Endodermal cell (in vitro differentiated cells): ENCODE data around the gene TRIM16. TPM values are rescaled to one million over a fixed set of nuclear protein-coding genes. Genes with fewer than 3 reads are reported as not detected.

ENCODE experiments used
- DNase-seq: peaks from one replicate; pipeline ENCODE4 v3.0.0-alpha.2; 2017
- H3K27ac ChIP-seq: 2 replicates; pipeline ENCODE4 v1.5.1; 2013; ENCODE audit warnings: mild to moderate bottlenecking, low read depth, low read length, moderate library complexity
- H3K27me3 ChIP-seq: 2 replicates; pipeline ENCODE4 v1.6.1; 2013; ENCODE audit warnings: mild to moderate bottlenecking, low read length, moderate library complexity; ENCODE audit not compliant: insufficient read depth, control insufficient read depth, poor library complexity, severe bottlenecking
- H3K36me3 ChIP-seq: 2 replicates; pipeline ENCODE4 v1.7.0; 2013; ENCODE audit warnings: mild to moderate bottlenecking, low read length, moderate library complexity; ENCODE audit not compliant: control insufficient read depth, insufficient read depth
- H3K4me1 ChIP-seq: one replicate; pipeline ENCODE4 v1.7.0; 2013; ENCODE audit warnings: low read length; ENCODE audit not compliant: control insufficient read depth, insufficient read depth
- H3K4me3 ChIP-seq: 2 replicates; pipeline ENCODE4 v1.5.1; 2013; ENCODE audit warnings: mild to moderate bottlenecking, low read length, moderate library complexity
- H3K9ac ChIP-seq: 2 replicates; pipeline ENCODE4 v1.6.1; 2013; ENCODE audit warnings: mild to moderate bottlenecking, low read length, moderate library complexity; ENCODE audit not compliant: poor library complexity, severe bottlenecking; ENCODE audit errors: extremely low read depth
- H3K9me3 ChIP-seq: 2 replicates; pipeline ENCODE4 v1.6.1; 2013; ENCODE audit warnings: mild to moderate bottlenecking, low read length, moderate library complexity; ENCODE audit not compliant: control insufficient read depth
- H3K27ac Mint-ChIP-seq: 2 replicates; pipeline ENCODE4 v1.8.0; 2020; ENCODE audit warnings: mixed read lengths
- H3K27me3 Mint-ChIP-seq: 2 replicates; pipeline ENCODE4 v1.8.0; 2021; ENCODE audit warnings: mild to moderate bottlenecking, mixed read lengths; ENCODE audit not compliant: insufficient read depth
- H3K36me3 Mint-ChIP-seq: 2 replicates; pipeline ENCODE4 v1.8.0; 2020; ENCODE audit warnings: low read depth, mixed read lengths
- H3K4me1 Mint-ChIP-seq: 2 replicates; pipeline ENCODE4 v1.8.0; 2020; ENCODE audit warnings: mixed read lengths
- H3K4me3 Mint-ChIP-seq: 2 replicates; pipeline ENCODE4 v1.8.0; 2020; ENCODE audit warnings: mild to moderate bottlenecking, moderate library complexity, mixed read lengths
- H3K9me3 Mint-ChIP-seq: 2 replicates; pipeline ENCODE4 v1.8.0; 2020; ENCODE audit warnings: mild to moderate bottlenecking, mixed read lengths
- CTCF ChIP-seq: fragments of 200-600 bp; sonication (generic); conservative IDR thresholded peaks from 2 replicates; pipeline ENCODE4 v1.5.0; 2021; ENCODE audit warnings: antibody characterized with exemption, mild to moderate bottlenecking
- WGBS, 2 experiments: methylation state at CpG; one replicate each; pipeline versions ENCODE4 v1.1.5 to v1.1.7; 2013; ENCODE audit warnings: missing lambda C conversion rate in 2 of 2, mixed read lengths in 1 of 2; ENCODE audit not compliant: insufficient coverage in 1 of 2, insufficient read length in 1 of 2; 5-methylcytosine and 5-hydroxymethylcytosine counted together
- total RNA-seq, 2 donors: library from RNA; stranded (reverse); fragmentation: NEBNext Ultra II Directional in 1 of 2; extraction: Animal tissue kit (Norgen Biotek cat#: 25700) in 1 of 2; gene quantifications; 2 replicates in 1 of 2; 3 replicates in 1 of 2; pipeline ENCODE4 v1.2.1, GENCODE V29; 2021

The TRIM16 gene
- total RNA-seq, 2 donors from 2014 or later = 19.4 to 34.6 TPM

- TF ChIP-seq CTCF = no peak
- Mint-ChIP-seq H3K27me3 (no peaks in the 10 kb centered on the region), H3K36me3 (peaks cover 25% of the 10 kb centered on the region), H3K4me1 (peaks cover 25% of the 10 kb centered on the region), H3K4me3 (no peak overlapping the region), H3K9me3 (no peaks in the 10 kb centered on the region), H3K27ac (no peak overlapping the region)
- H3K27me3 ChIP-seq = no peaks in the 10 kb centered on the region
- peaks cover 5% of the 10 kb centered on the region for H3K36me3 ChIP-seq
- H3K4me3 ChIP-seq = no peak overlapping the region
- no peak overlapping the region for H3K9ac ChIP-seq
- H3K9me3 ChIP-seq = no peaks in the 10 kb centered on the region
- peak; percentile 33 for DNase-seq
- 90 to 96% methylated on average over 5 of the region's 5 CpGs for WGBS, 2 experiments
- H3K27ac ChIP-seq = no peak overlapping the region
- peaks cover 5% of the 10 kb centered on the region for H3K4me1 ChIP-seq
These were observed 20.4 kb downstream of the TRIM16 start for GRCh38 chr17:15663691-15664090.

- Mint-ChIP-seq H3K4me3 (no peak overlapping the region), H3K27me3 (no peaks in the 10 kb centered on the region), H3K27ac (no peak overlapping the region), H3K36me3 (peaks cover 28% of the 10 kb centered on the region), H3K4me1 (peaks cover 26% of the 10 kb centered on the region), H3K9me3 (no peaks in the 10 kb centered on the region)
- Histone ChIP-seq H3K27ac (no peak overlapping the region), H3K9ac (no peak overlapping the region), H3K4me1 (peaks cover 5% of the 10 kb centered on the region), H3K9me3 (no peaks in the 10 kb centered on the region), H3K27me3 (no peaks in the 10 kb centered on the region), H3K36me3 (peaks cover 5% of the 10 kb centered on the region), H3K4me3 (no peak overlapping the region)
- 91 to 93% methylated on average over 6 of the region's 6 CpGs for WGBS, 2 experiments
- peak; percentile 5 for DNase-seq
- TF ChIP-seq CTCF = no peak
These were observed 20.9 kb downstream of the TRIM16 start for GRCh38 chr17:15663176-15663575.

- H3K27me3 Mint-ChIP-seq = no peaks in the 10 kb centered on the region
- 88 to 92% methylated on average over 3 of the region's 3 CpGs for WGBS, 2 experiments
- Histone ChIP-seq H3K27me3 (no peaks in the 10 kb centered on the region), H3K4me3 (no peak overlapping the region), H3K27ac (no peak overlapping the region), H3K4me1 (peaks cover 5% of the 10 kb centered on the region), H3K9me3 (no peaks in the 10 kb centered on the region), H3K9ac (no peak overlapping the region), H3K36me3 (peaks cover 7% of the 10 kb centered on the region)
- H3K27ac Mint-ChIP-seq = no peak overlapping the region
- H3K4me1 Mint-ChIP-seq = peaks cover 26% of the 10 kb centered on the region
- no peaks in the 10 kb centered on the region for H3K9me3 Mint-ChIP-seq
- no peak overlapping the region for H3K4me3 Mint-ChIP-seq
- no peak for TF ChIP-seq CTCF
- DNase-seq = peak; percentile 26
- H3K36me3 Mint-ChIP-seq = peaks cover 26% of the 10 kb centered on the region
These were observed 21.4 kb downstream of the TRIM16 start for GRCh38 chr17:15662681-15663080.
